ENCODE results near the gene KLF9. TPM values are rescaled to one million over a fixed set of nuclear protein-coding genes. Genes with fewer than 3 reads are reported as not detected.

The KLF9 gene
- total and polyA plus RNA-seq, 9 of the 15 experiments (the other 6 are each of a cell fraction or from before 2014, with no cell fraction given), result 3.3 to 11.9 (median 6.9) TPM

- TF ChIP-seq GTF3C2 (IDR thresholded peaks at IDR 0.05; ENCODE audit: borderline replicate concordance, extremely low read depth, insufficient read length) (no peak), ZBTB12 (CRISPR knock-in tag; IDR thresholded peaks at IDR 0.05) (no peak), CREB3 (tag; conservative IDR thresholded peaks at IDR 0.05; ENCODE audit: low read depth) (no peak), SP2 (IDR thresholded peaks at IDR 0.05; ENCODE audit: extremely low read depth, low read depth, low read length, poor library complexity, severe bottlenecking) (no peak), PBX2 (CRISPR knock-in tag; IDR thresholded peaks at IDR 0.05; ENCODE audit: low read depth) (no peak), PBX2 (tag; conservative IDR thresholded peaks at IDR 0.05; ENCODE audit: low read depth) (no peak), FOXO4 (CRISPR knock-in tag; IDR thresholded peaks at IDR 0.05) (no peak), ATF4 (CRISPR knock-in tag; IDR thresholded peaks at IDR 0.05) (no peak), ZNF766 (CRISPR knock-in tag; conservative IDR thresholded peaks at IDR 0.05) (no peak), ZC3H8 (IDR thresholded peaks at IDR 0.05) (no peak), CREB1 (IDR thresholded peaks at IDR 0.05) (no peak), CREB1 (CRISPR knock-in tag; IDR thresholded peaks at IDR 0.05) (no peak)
These were observed 2.3 kb downstream of the KLF9 start (continued) for GRCh38 chr9:70411930-70412831.
